Activated CD4-positive, alpha-beta T cell treated with anti-CD3 and anti-CD28 coated beads, Interleukin-2, Interleukin-6, amounts not matched to agents 100 ng/mL and 50 ng/mL, durations not matched to agents 16 hours and 8 hours (primary cell): ENCODE data around the gene ATXN7L1.

ENCODE experiments used
- DNase-seq: peaks from one replicate; pipeline ENCODE4 v3.0.0-alpha.2; 2020

The ATXN7L1 gene

GRCh38 chr7:105775580-105775979 is 100.8 kb downstream of the ATXN7L1 start:
- DNase-seq = no peak

GRCh38 chr7:105773030-105773460 is 103.4 kb downstream of the ATXN7L1 start:
- DNase-seq = no peak

- DNase-seq = peak; percentile 63
These were observed 106.3 kb downstream of the ATXN7L1 start for GRCh38 chr7:105769901-105770628.

GRCh38 chr7:105768898-105769507 is 107.4 kb downstream of the ATXN7L1 start:
- peak; percentile 43 for DNase-seq

- DNase-seq = no peak
These were observed 108.3 kb downstream of the ATXN7L1 start for GRCh38 chr7:105768117-105768516.

GRCh38 chr7:105766421-105767073 is 109.9 kb downstream of the ATXN7L1 start:
- DNase-seq = peak; percentile 81

- DNase-seq = no peak
These were observed 110.6 kb downstream of the ATXN7L1 start for GRCh38 chr7:105765846-105766245.

GRCh38 chr7:105764506-105764905 is 111.9 kb downstream of the ATXN7L1 start:
- no peak for DNase-seq

- peak; percentile 33 for DNase-seq
These were observed 115.6 kb downstream of the ATXN7L1 start for GRCh38 chr7:105760551-105761447.

GRCh38 chr7:105759670-105760550 is 116.5 kb downstream of the ATXN7L1 start:
- peak; percentile 23 for DNase-seq

- no peak for DNase-seq
These were observed 120.0 kb downstream of the ATXN7L1 start for GRCh38 chr7:105756367-105756766.

GRCh38 chr7:105752671-105753275 is 123.6 kb downstream of the ATXN7L1 start:
- no peak for DNase-seq

GRCh38 chr7:105751054-105751453 is 125.3 kb downstream of the ATXN7L1 start:
- no peak for DNase-seq

GRCh38 chr7:105748701-105749100 is 127.7 kb downstream of the ATXN7L1 start:
- DNase-seq = no peak

GRCh38 chr7:105745681-105746330 is 130.6 kb downstream of the ATXN7L1 start:
- DNase-seq = no peak

GRCh38 chr7:105744258-105744657 is 132.1 kb downstream of the ATXN7L1 start:
- no peak for DNase-seq

GRCh38 chr7:105743351-105744090 is 132.9 kb downstream of the ATXN7L1 start:
- DNase-seq = peak; percentile 45

- no peak for DNase-seq
These were observed 133.6 kb downstream of the ATXN7L1 start for GRCh38 chr7:105742787-105743186.

GRCh38 chr7:105741982-105742381 is 134.4 kb downstream of the ATXN7L1 start:
- no peak for DNase-seq

GRCh38 chr7:105738133-105738532 is 138.3 kb downstream of the ATXN7L1 start:
- no peak for DNase-seq
